PC-9 (cell line): ENCODE measurements around the gene MAP9.

Source experiments
- CTCF ChIP-seq: fragments of 200-600 bp; sonication (generic); conservative IDR thresholded peaks from 2 replicates; pipeline ENCODE4 v1.6.1; 2017; ENCODE audit warnings: mixed run types, antibody characterized with exemption, mild to moderate bottlenecking, moderate library complexity
- EZH2 ChIP-seq: fragments of 200-600 bp; sonication (generic); IDR thresholded peaks from 2 replicates; pipeline ENCODE4 v1.8.0; 2017; ENCODE audit warnings: antibody characterized with exemption, low read depth

GRCh38 chr4:155408796-155409195, 32.0 kb upstream of the MAP9 start:
- TF ChIP-seq CTCF (no peak), EZH2 (no peak)
